Measurements from ENCODE around the gene TLK1. TPM values are rescaled to one million over a fixed set of nuclear protein-coding genes. Genes with fewer than 3 reads are reported as not detected.

Gene TLK1
- total RNA-seq, 2 donors from 2014 or later = 27.8 to 62.4 TPM

DNA sequence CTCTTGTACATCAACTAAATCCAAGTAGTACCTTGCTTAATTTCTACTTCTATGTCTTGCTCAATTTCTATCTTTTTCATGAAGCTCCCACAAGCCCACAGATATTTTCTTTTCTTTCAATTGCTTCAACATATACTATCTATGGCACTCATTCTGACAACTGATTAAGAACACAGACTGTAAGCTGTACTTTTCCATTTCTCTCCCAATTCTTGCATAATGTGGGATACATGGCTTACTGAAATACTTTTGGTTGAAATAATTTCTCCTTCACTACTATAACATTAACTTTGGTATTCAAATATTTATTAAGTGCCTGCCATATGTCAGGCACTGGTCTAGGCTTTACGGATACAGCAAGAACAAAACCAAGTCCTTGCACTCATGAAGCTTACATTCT lies 146.8 kb downstream of the TLK1 start:
- ATAC-seq (ENCODE audit: insufficient number of reproducible peaks, low FRiP score, low read depth) (no peak), DNase-seq (ENCODE audit: low spot score) (no peak)
- Histone ChIP-seq H3K27ac (no peak overlapping the region), H3K27me3 (replicated peaks; ENCODE audit: insufficient read depth) (no peaks in the 10 kb centered on the region), H3K36me3 (peaks cover 4% of the 10 kb centered on the region), H3K4me1 (ENCODE audit: control insufficient read depth in 1 of 2, low read depth in 2 of 2) (no peaks in the 10 kb centered on the region), H3K4me3 (no peak overlapping the region), H3K9me3 (no peaks in the 10 kb centered on the region)
- TF ChIP-seq, protein P1, sequence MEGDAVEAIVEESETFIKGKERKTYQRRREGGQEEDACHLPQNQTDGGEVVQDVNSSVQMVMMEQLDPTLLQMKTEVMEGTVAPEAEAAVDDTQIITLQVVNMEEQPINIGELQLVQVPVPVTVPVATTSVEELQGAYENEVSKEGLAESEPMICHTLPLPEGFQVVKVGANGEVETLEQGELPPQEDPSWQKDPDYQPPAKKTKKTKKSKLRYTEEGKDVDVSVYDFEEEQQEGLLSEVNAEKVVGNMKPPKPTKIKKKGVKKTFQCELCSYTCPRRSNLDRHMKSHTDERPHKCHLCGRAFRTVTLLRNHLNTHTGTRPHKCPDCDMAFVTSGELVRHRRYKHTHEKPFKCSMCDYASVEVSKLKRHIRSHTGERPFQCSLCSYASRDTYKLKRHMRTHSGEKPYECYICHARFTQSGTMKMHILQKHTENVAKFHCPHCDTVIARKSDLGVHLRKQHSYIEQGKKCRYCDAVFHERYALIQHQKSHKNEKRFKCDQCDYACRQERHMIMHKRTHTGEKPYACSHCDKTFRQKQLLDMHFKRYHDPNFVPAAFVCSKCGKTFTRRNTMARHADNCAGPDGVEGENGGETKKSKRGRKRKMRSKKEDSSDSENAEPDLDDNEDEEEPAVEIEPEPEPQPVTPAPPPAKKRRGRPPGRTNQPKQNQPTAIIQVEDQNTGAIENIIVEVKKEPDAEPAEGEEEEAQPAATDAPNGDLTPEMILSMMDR (IDR thresholded peaks at IDR 0.05) = no peak

DNA sequence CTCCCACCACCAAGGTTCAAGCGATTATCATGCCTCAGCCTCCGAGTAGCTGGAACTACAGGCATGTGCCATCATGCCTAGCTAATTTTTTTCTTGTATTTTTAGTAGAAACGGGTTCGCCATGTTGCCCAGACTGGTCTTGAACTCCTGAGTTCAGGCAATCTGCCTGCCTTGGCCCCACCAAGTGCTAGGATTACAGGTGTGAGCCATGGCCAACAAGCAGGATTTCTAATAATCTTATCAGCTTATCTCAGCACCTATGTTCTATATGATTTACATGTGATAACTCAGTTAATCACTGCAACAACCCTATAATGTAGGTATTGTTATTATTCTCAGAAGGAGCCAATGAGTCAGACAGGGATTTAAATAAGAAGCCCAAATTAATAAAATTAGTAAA lies 151.3 kb downstream of the TLK1 start:
- TF ChIP-seq, protein P1 (IDR thresholded peaks at IDR 0.05) = no peak
- Histone ChIP-seq H3K27me3 (replicated peaks; ENCODE audit: insufficient read depth) (no peaks in the 10 kb centered on the region), H3K36me3 (peaks cover 8% of the 10 kb centered on the region), H3K9me3 (no peaks in the 10 kb centered on the region), H3K27ac (no peak overlapping the region), H3K4me3 (no peak overlapping the region), H3K4me1 (ENCODE audit: control insufficient read depth in 1 of 2, low read depth in 2 of 2) (no peaks in the 10 kb centered on the region)
- ATAC-seq (ENCODE audit: insufficient number of reproducible peaks, low FRiP score, low read depth) = no peak
- no peak for DNase-seq (ENCODE audit: low spot score)

DNA sequence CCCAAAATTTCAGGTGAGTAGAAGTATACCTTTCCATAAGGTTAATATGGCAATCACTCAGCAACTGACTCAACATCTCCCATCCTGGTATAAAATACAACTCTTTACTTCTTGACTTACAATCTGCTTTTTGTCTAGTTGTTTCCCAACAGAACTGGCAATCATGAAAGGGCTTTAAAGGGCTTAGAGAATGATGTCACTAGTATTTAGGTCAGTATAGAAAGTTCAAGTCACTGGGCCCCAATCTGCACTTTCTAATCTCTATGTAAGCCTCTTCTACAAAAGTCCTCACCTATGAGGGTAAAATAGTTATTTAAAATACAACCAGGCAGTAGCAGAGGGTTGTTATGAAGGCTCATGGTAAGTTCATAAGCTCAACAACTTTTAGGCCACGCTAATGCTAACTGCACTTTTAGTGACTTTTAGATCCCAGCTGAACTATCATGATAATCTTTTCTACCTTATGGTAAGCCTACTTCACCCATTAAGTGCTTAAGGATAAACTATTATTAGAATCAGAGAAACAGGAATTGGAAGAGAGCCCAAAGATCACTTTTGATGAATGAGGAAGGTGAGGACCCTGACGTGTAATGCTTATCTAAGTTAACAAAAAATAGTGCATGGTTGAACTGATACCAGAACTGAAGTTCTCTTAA lies 152.0 kb downstream of the TLK1 start:
- TF ChIP-seq, protein P1 (IDR thresholded peaks at IDR 0.05) = no peak

DNA sequence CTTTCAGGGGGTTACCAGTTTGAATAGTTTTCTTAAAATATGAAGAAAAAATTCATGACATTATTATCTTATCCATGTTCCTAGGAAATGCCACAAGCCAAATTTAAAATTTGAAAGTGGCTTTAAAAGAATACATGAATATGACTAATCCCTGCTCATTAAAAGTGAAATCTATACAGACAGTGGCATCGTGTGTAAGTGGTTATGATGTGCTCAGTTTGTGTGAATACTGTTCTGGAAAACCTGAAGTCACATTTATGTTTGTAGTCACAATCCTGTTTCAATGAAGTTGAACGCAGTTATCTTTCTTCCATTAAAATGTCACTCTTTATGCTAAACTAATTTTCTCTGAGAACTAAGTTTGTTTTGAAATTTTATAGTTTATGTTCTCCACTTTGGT lies 155.9 kb downstream of the TLK1 start:
- Histone ChIP-seq H3K4me3 (no peak overlapping the region), H3K36me3 (peaks cover 4% of the 10 kb centered on the region), H3K9me3 (no peaks in the 10 kb centered on the region), H3K27me3 (replicated peaks; ENCODE audit: insufficient read depth) (no peaks in the 10 kb centered on the region), H3K4me1 (ENCODE audit: control insufficient read depth in 1 of 2, low read depth in 2 of 2) (no peaks in the 10 kb centered on the region), H3K27ac (no peak overlapping the region)
- TF ChIP-seq, protein P1 (IDR thresholded peaks at IDR 0.05) = no peak
- DNase-seq (ENCODE audit: low spot score) (no peak), ATAC-seq (ENCODE audit: insufficient number of reproducible peaks, low FRiP score, low read depth) (no peak)

More for the DNA sequence above, 152.0 kb downstream of the TLK1 start:
- H3K9me3 ChIP-seq = no peaks in the 10 kb centered on the region
- DNase-seq (ENCODE audit: low spot score) = no peak
- H3K27ac ChIP-seq = no peak overlapping the region
- peaks cover 4% of the 10 kb centered on the region for H3K36me3 ChIP-seq
- ATAC-seq (ENCODE audit: insufficient number of reproducible peaks, low FRiP score, low read depth) = no peak
- H3K4me3 ChIP-seq = no peak overlapping the region
- H3K4me1 ChIP-seq (ENCODE audit: control insufficient read depth in 1 of 2, low read depth in 2 of 2) = no peaks in the 10 kb centered on the region
- no peaks in the 10 kb centered on the region for H3K27me3 ChIP-seq (replicated peaks; ENCODE audit: insufficient read depth)

DNA sequence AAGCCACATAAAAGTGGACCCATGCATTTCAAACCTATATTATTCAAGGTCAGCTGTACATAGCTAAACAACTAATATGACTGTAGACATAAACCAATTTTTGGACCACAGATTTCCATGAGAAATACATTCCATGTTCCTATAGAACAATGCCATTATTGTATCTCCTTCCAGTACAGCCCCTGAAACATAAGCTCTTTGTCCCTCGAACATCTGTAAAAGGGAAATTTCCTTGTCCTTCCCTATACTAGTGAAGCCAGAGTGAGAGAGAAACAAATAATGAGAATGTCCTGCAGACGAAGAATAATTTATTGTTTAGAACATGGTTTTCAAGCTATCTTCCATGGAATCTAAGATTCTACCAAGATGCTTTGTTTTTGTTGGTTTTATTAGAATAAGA lies 156.3 kb downstream of the TLK1 start:
- H3K9me3 ChIP-seq = no peaks in the 10 kb centered on the region
- ATAC-seq (ENCODE audit: insufficient number of reproducible peaks, low FRiP score, low read depth) (no peak), DNase-seq (ENCODE audit: low spot score) (no peak)
- no peak overlapping the region for H3K4me3 ChIP-seq
- no peaks in the 10 kb centered on the region for H3K4me1 ChIP-seq (ENCODE audit: control insufficient read depth in 1 of 2, low read depth in 2 of 2)
- peaks cover 4% of the 10 kb centered on the region for H3K36me3 ChIP-seq
- no peaks in the 10 kb centered on the region for H3K27me3 ChIP-seq (replicated peaks; ENCODE audit: insufficient read depth)
- H3K27ac ChIP-seq = no peak overlapping the region
- TF ChIP-seq, protein P1 (IDR thresholded peaks at IDR 0.05) = no peak
